HEK293T (cell line): Measurements from ENCODE around the gene MIEN1.

Source experiments
- CTCF ChIA-PET: fragments of 350-600 bp; formaldehyde crosslinking; extraction: SDS; loops from one replicate; lab custom pipeline; 2021; ENCODE audit warnings: antibody characterized with exemption, inconsistent platforms; lab: Yijun Ruan, JAX
- POLR2A ChIA-PET: fragments of 350-600 bp; formaldehyde crosslinking; extraction: SDS; loops from one replicate; lab custom pipeline; 2020; ENCODE audit warnings: antibody characterized with exemption, inconsistent platforms; lab: Yijun Ruan, JAX
- DNase-seq: peaks from one replicate; pipeline ENCODE4 v3.0.0; 2012; ENCODE audit warnings: mixed read lengths; ENCODE audit errors: extremely low spot score
- ARNT ChIP-seq: fragments of 450-650 bp; IDR thresholded peaks from 2 replicates; pipeline ENCODE4 v1.6.1; 2017; ENCODE audit warnings: mild to moderate bottlenecking
- BHLHE40 ChIP-seq: fragments of 450-650 bp; IDR thresholded peaks from 2 replicates; pipeline ENCODE4 v1.6.1; 2016; ENCODE audit warnings: mild to moderate bottlenecking, moderate library complexity, borderline replicate concordance
- CTBP1 ChIP-seq: fragments of 450-650 bp; IDR thresholded peaks from 2 replicates; pipeline ENCODE4 v1.6.1; 2016; ENCODE audit warnings: borderline replicate concordance
- ELF4 ChIP-seq: fragments of 450-650 bp; IDR thresholded peaks from 2 replicates; pipeline ENCODE4 v1.6.1; 2017; ENCODE audit warnings: antibody characterized with exemption
- FOXA1 ChIP-seq: fragments of 450-650 bp; IDR thresholded peaks from 2 replicates; pipeline ENCODE4 v1.6.1; 2016; ENCODE audit warnings: mild to moderate bottlenecking
- FOXK2 ChIP-seq: fragments of 450-650 bp; IDR thresholded peaks from 2 replicates; pipeline ENCODE4 v1.6.1; 2016; ENCODE audit warnings: mild to moderate bottlenecking
- FOXM1 ChIP-seq: fragments of 450-650 bp; IDR thresholded peaks from 2 replicates; pipeline ENCODE4 v1.6.1; 2017; ENCODE audit warnings: mild to moderate bottlenecking, borderline replicate concordance
- HDGF ChIP-seq: fragments of 450-650 bp; IDR thresholded peaks from 2 replicates; pipeline ENCODE4 v1.6.1; 2017; ENCODE audit warnings: antibody characterized with exemption, borderline replicate concordance
- L3MBTL2 ChIP-seq: fragments of 450-650 bp; conservative IDR thresholded peaks from 2 replicates; pipeline ENCODE4 v1.6.1; 2016; ENCODE audit warnings: mild to moderate bottlenecking
- LEF1 ChIP-seq: fragments of 450-650 bp; IDR thresholded peaks from 2 replicates; pipeline ENCODE4 v1.6.1; 2017; ENCODE audit warnings: mild to moderate bottlenecking, borderline replicate concordance
- NFRKB ChIP-seq: fragments of 450-650 bp; IDR thresholded peaks from 2 replicates; pipeline ENCODE4 v1.6.1; 2016; ENCODE audit warnings: mild to moderate bottlenecking, moderate library complexity
- PKNOX1 ChIP-seq: fragments of 450-650 bp; IDR thresholded peaks from 2 replicates; pipeline ENCODE4 v1.6.1; 2016
- SP1 ChIP-seq: fragments of 450-650 bp; IDR thresholded peaks from 2 replicates; pipeline ENCODE4 v1.6.1; 2017
- SUZ12 ChIP-seq: fragments of 450-650 bp; IDR thresholded peaks from 2 replicates; pipeline ENCODE4 v1.6.1; 2016; ENCODE audit warnings: mild to moderate bottlenecking
- TARDBP ChIP-seq: fragments of 450-650 bp; IDR thresholded peaks from 2 replicates; pipeline ENCODE4 v1.6.1; 2016
- ZNF384 ChIP-seq: fragments of 450-650 bp; IDR thresholded peaks from 2 replicates; pipeline ENCODE4 v1.6.1; 2016

MIEN1 gene

GRCh38 chr17:39722104-39722503, 8.2 kb downstream of the MIEN1 start:
- ChIA-PET CTCF (interaction anchor here (0.6 kb wide), 2 partner anchors 77 to 229 kb away, joined by 3 read pairs; no protein-coding TSS in a partner anchor), POLR2A (interaction anchor here (0.9 kb wide), 1 partner anchor 22 kb away, joined by 3 read pairs; the partner anchor contains the start of gene ERBB2)
- no peak for DNase-seq
- no peak for TF ChIP-seq LEF1
- TF ChIP-seq FOXK2: no peak
- no peak for TF ChIP-seq CTBP1
- TF ChIP-seq ZNF384: no peak
- no peak for TF ChIP-seq ARNT
- no peak for TF ChIP-seq HDGF
- TF ChIP-seq SUZ12: no peak
- TF ChIP-seq FOXM1: no peak
- no peak for TF ChIP-seq PKNOX1
- no peak for TF ChIP-seq L3MBTL2
- TF ChIP-seq FOXA1: no peak
- no peak for TF ChIP-seq ELF4

GRCh38 chr17:39719563-39720355, 10.6 kb downstream of the MIEN1 start:
- TF ChIP-seq ARNT (no peak), FOXA1 (no peak), PKNOX1 (no peak), SUZ12 (no peak), FOXK2 (no peak), CTBP1 (no peak), TARDBP (no peak), ZNF384 (no peak), BHLHE40 (no peak), NFRKB (no peak), FOXM1 (no peak), L3MBTL2 (no peak), LEF1 (no peak), ELF4 (no peak), HDGF (no peak), SP1 (no peak)
- DNase-seq: no peak
- POLR2A ChIA-PET: interaction anchor here (1.3 kb wide), 1 partner anchor 20 kb away, joined by 7 read pairs; the partner anchor contains the start of gene ERBB2
- CTCF ChIA-PET: interaction anchor here (1.3 kb wide), 1 partner anchor 98 kb away, joined by 3 read pairs; no protein-coding TSS in a partner anchor

- CTCF ChIA-PET: no interaction called here
- no peak for TF ChIP-seq SP1
- POLR2A ChIA-PET: no interaction called here
- DNase-seq: no peak
These were observed 12.7 kb downstream of the MIEN1 start for GRCh38 chr17:39717660-39718059.

- DNase-seq: no peak
- ChIA-PET POLR2A (no interaction called here), CTCF (no interaction called here)
These were observed 13.3 kb downstream of the MIEN1 start for GRCh38 chr17:39716879-39717536.

GRCh38 chr17:39716073-39716818, 14.1 kb downstream of the MIEN1 start:
- no peak for TF ChIP-seq NFRKB
- TF ChIP-seq L3MBTL2: no peak
- TF ChIP-seq PKNOX1: no peak
- no peak for TF ChIP-seq FOXA1
- TF ChIP-seq SUZ12: no peak
- no peak for TF ChIP-seq BHLHE40
- no peak for TF ChIP-seq ARNT
- TF ChIP-seq ELF4: no peak
- no peak for TF ChIP-seq CTBP1
- no peak for TF ChIP-seq FOXM1
- TF ChIP-seq FOXK2: no peak
- TF ChIP-seq HDGF: no peak
- no peak for TF ChIP-seq LEF1
- TF ChIP-seq SP1: no peak
- no peak for TF ChIP-seq ZNF384
- TF ChIP-seq TARDBP: no peak
- ChIA-PET CTCF (no interaction called here), POLR2A (no interaction called here)
- no peak for DNase-seq

More at GRCh38 chr17:39716879-39717536, 13.3 kb downstream of the MIEN1 start:
- TF ChIP-seq BHLHE40 (no peak), LEF1 (no peak), PKNOX1 (no peak), SP1 (no peak), SUZ12 (no peak), CTBP1 (no peak), FOXK2 (no peak), L3MBTL2 (no peak), ARNT (no peak), ELF4 (no peak), NFRKB (no peak), FOXM1 (no peak), HDGF (no peak), TARDBP (no peak)
